GM12874 (cell line): ENCODE results near the gene ACTBL2.
A peak's percentile ranks its signal among the peaks of the same experiment; 100 is the strongest.

Experiments used
- TF ChIP-seq, protein P1 (sequence below): IDR thresholded peaks from 2 replicates; pipeline ENCODE4 v1.5.1; 2011; ENCODE audit warnings: low read depth, mild to moderate bottlenecking, control low read depth, low read length, moderate library complexity; ENCODE audit not compliant: insufficient read depth

Gene ACTBL2

DNA sequence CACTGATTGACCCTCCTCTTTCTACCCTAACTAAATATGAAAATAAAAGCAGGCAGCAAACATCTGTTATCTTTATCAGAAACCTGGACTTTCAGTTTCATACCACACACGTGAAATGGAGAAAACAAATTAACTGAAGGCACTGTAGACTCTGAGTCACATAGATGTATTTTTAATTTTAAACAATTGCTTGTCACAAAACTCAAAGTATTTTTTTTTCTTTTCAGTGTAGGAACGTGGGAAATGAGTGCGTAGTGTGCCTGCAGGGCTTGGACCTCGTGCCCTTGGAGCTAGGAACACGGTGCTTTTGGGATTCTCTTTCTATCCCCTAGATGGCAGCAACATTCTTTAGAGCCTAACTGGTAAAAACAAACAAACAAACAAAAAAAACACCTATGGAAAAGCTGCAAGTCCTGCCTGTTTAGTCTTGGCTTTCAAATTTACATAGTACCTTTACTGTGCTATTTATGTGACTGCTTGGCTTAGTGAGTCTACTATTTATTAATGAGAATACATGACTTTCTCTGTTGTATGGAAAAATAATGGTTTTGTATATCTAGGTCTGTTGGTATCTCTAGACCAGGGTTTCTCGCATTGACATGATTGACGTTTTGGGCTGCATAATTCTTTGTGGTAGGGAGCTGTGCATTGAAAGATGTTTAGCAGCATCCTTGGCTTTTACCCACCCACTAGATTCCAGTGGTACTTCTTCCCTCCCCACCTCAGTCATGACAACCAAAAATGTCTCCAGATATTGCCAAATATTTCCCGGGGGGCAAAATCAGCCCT lies 16.8 kb upstream of the ACTBL2 start:
- TF ChIP-seq, protein P1, sequence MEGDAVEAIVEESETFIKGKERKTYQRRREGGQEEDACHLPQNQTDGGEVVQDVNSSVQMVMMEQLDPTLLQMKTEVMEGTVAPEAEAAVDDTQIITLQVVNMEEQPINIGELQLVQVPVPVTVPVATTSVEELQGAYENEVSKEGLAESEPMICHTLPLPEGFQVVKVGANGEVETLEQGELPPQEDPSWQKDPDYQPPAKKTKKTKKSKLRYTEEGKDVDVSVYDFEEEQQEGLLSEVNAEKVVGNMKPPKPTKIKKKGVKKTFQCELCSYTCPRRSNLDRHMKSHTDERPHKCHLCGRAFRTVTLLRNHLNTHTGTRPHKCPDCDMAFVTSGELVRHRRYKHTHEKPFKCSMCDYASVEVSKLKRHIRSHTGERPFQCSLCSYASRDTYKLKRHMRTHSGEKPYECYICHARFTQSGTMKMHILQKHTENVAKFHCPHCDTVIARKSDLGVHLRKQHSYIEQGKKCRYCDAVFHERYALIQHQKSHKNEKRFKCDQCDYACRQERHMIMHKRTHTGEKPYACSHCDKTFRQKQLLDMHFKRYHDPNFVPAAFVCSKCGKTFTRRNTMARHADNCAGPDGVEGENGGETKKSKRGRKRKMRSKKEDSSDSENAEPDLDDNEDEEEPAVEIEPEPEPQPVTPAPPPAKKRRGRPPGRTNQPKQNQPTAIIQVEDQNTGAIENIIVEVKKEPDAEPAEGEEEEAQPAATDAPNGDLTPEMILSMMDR: peak; percentile 57; the same call in 1 of the 2 replicates

DNA sequence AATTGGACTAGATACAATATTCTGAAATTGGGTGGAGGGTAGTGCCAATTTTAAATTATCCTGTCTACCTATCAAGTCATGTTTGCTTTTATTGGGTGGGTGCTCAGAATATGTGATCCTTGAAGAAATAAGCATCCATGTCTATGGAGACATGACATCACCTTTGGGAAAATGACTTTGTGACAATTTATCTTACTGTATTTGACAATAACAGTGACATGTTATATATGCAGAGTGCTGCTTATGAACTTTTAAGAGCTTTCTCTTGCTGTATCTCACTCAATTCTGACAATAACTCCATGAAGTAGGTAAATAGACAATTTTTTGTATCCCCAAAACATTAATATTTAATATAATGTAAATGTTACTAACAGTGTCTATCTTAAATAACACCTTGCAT lies 15.1 kb upstream of the ACTBL2 start:
- TF ChIP-seq, protein P1: no peak

DNA sequence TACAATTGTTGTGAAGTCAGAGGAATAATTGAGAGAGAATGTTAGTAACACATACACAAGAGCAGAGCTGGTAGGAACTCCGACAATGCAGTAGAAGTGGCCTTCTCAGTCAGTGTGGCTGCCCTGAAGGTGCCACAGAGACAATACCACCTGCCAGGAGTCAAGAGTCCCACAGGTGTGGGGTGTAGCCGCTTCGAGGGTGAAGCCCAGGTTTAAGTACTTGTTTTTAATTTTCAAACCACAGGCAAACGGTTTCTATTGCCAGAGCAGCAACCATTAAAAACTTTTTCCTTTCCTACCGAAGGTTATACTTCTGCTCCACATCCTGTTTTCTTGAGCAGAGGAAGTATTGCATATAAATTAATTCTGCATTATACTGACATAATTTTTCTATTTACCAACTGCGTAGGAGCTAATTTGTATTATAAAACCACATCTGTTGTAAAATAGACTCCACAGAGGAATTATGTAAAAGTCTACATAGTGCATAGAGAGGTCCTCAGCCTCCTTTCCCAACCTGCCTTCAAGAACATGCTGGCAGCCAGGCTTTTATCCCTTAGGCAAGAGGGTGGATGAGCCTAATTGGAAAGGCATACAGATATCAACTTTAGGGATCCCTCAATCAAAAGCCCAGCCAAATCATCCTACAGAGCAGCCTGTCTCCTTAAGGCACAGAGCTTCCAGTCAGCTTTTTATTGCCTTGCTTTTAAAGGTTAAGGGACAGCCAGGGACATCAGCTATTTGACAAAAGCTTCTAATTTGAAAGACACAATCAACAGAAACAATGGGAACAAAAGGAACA lies 12.9 kb upstream of the ACTBL2 start:
- TF ChIP-seq, protein P1: no peak

DNA sequence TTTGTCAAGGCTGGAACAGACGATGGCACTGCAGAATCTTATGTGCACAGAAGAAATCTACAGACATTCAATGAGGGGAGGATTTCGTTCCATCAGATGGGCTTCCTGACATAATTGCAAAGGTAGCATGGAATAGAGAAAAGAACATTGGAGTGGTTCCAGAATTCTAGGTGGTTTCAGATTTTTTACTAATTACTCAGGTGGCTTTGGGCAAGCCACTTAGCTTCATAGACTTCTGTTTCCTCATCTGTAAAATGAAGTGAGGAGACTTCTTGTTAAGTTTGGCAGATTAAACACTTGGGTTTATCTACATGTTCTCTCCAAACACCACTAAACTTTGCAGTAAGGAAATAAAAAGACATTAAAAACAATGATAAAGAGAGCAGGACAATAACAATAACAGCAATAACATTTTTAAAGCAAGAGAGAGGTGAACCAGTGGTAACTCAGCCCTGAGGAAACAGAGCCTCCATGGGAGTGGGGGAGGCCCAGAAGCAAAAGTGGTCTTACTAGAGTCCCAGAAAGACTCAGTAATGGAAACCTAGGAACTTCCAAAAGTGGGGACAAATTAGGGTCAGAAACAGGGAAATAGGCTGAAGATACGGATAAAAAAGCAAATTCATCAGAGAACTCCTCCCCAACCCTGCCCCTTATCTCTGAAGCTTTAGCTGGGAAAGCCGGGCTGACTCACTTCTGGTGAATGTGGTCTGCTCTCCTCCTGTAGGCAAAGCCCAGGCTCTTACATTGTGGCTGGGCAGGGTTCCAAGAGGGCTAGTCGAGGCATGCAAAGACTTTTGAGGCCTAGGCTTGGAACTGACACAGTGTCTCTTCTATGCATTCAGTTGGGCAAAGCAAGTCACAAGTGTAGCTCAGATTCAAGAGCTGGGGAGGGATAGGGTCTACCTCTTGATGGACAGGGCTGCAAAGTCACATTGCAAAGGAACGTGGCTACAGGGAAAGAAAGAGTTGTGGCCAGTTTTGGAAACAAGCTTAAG lies 11.8 kb upstream of the ACTBL2 start:
- TF ChIP-seq, protein P1: no peak

DNA sequence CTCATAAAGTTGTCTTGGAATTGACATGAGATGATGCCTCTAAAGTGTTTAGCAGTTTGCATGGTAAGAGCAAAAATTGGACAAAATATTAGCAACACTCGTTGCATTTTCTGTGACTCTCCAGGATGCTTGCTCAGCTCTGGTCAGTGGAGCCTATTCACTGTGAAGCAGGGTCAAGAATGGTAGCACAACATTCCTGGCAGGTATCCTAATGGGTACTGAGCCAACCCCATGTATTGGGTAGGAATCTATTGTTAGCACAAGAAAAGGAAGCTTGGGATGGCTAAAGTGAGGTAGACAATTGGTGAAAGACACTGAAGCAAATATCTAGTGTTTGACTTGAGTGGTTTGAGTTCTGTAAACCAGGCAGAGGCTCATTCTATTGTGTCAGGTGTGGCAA lies 10.4 kb upstream of the ACTBL2 start:
- TF ChIP-seq, protein P1: no peak

DNA sequence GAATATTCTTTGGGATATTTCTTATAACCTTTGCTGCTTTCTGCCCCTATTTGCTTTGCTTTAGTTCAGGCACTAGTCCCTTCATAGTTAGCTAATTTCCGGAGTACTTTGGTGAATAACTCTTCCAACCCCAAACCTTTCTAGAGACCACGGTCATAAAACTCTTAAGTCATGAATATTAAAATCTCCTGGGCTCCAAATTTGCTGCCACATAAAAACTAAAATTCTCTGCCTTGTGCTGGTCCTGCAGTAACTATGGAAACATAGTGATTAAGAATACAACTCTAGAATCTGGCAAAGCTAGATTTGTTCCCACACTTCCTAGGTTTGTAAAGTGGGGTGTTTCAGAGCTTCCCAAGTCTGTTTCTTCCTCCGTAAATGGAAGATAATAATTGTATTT lies 10.0 kb upstream of the ACTBL2 start:
- TF ChIP-seq, protein P1: no peak
